Liver (tissue), 3 donors: ENCODE results near the gene RAB3B.

Source experiments
- CTCF ChIP-seq: fragments of 150-350 bp; IDR thresholded peaks from 2 replicates; pipeline ENCODE4 v1.5.1; 2017; ENCODE audit warnings: improper control_type of control experiment, low read depth, low read length; ENCODE audit not compliant: missing input control
- EGR1 ChIP-seq, 2 donors: IDR thresholded peaks; 2 replicates each; pipeline ENCODE4 v1.6.1; 2016 to 2018; ENCODE audit warnings: antibody characterized with exemption in 2 of 2, low read depth in 2 of 2
- GABPA ChIP-seq, 2 donors: IDR thresholded peaks in 1 of 2; conservative IDR thresholded peaks in 1 of 2; 2 replicates each; pipeline ENCODE4 v1.6.1; 2016; ENCODE audit warnings: antibody characterized with exemption in 2 of 2, mild to moderate bottlenecking in 1 of 2, moderate library complexity in 1 of 2
- JUND ChIP-seq, 2 donors: IDR thresholded peaks; 2 replicates each; pipeline ENCODE4 v1.6.1; 2016; ENCODE audit warnings: antibody characterized with exemption in 2 of 2
- RAD21 ChIP-seq, 2 donors: IDR thresholded peaks; 2 replicates each; pipeline ENCODE4 v1.6.1; 2016; ENCODE audit warnings: antibody characterized with exemption in 2 of 2, mild to moderate bottlenecking in 2 of 2
- TAF1 ChIP-seq: conservative IDR thresholded peaks from 2 replicates; pipeline ENCODE4 v1.6.1; 2016; ENCODE audit warnings: antibody characterized with exemption, mild to moderate bottlenecking
- YY1 ChIP-seq: IDR thresholded peaks from 2 replicates; pipeline ENCODE4 v1.6.1; 2016; ENCODE audit warnings: antibody characterized with exemption, mild to moderate bottlenecking
- donor health status: healthy.
- donor health status: healthy.

DNA sequence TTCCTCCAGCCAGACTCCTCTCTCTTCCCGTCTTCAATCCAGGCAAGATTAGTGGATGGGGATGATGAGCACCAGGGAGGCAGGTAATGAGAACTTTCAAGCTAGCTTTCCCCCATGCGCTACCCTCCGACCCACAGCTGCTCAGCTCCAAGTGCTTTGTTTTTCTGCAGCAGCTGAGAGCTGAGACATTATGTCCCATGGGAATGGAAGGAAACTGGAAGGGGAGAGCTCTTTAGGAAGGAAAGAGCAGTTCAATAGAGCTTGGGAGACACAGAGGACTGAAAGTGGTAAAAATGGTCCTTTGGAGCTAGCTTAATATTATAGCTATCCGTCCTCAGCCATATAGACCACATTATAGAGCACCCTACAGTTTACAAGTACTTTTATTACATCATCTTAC lies 39.8 kb downstream of the RAB3B start:
- no peak for TF ChIP-seq TAF1
- no peak for TF ChIP-seq YY1
- no peak for TF ChIP-seq RAD21 (IDR thresholded peaks at IDR 0.05)
- TF ChIP-seq CTCF: no peak
- no peak for TF ChIP-seq EGR1 (IDR thresholded peaks at IDR 0.05; ENCODE audit: low read depth in 2 of 2)
- no peak for TF ChIP-seq GABPA (IDR thresholded peaks at IDR 0.05 in 1 of 2, conservative IDR thresholded peaks at IDR 0.05 in 1 of 2)
- TF ChIP-seq JUND (IDR thresholded peaks at IDR 0.05): no peak
